Inflammatory macrophage (primary cell): Measurements from ENCODE around the gene SH3BGRL3.

Experiments
- DNase-seq, 2 donors: peaks; one replicate each; pipeline ENCODE4 v3.0.0-alpha.2; 2020 to 2022

The SH3BGRL3 gene

GRCh38 chr1:26278303-26278702 lies 1.6 kb upstream of the SH3BGRL3 start:
- DNase-seq = no peak

GRCh38 chr1:26278724-26279455 lies 996 bp upstream of the SH3BGRL3 start:
- peak; percentile 97 to 98 for DNase-seq

GRCh38 chr1:26280333-26281042 lies 602 bp downstream of the SH3BGRL3 start:
- peak in 1 of 2 donors; percentile 66 for DNase-seq

- DNase-seq = no peak
These were observed 1.4 kb downstream of the SH3BGRL3 start for GRCh38 chr1:26281091-26281958.

- DNase-seq = peak; percentile 40 to 69
These were observed 2.1 kb downstream of the SH3BGRL3 start for GRCh38 chr1:26281971-26282370.

- DNase-seq = peak in 1 of 2 donors; percentile 44
These were observed 2.6 kb downstream of the SH3BGRL3 start for GRCh38 chr1:26282401-26282918.

GRCh38 chr1:26283279-26283853 lies 3.5 kb downstream of the SH3BGRL3 start:
- peak in 1 of 2 donors; percentile 52 for DNase-seq

GRCh38 chr1:26283871-26284596 lies 4.1 kb downstream of the SH3BGRL3 start:
- DNase-seq = no peak

GRCh38 chr1:26284597-26285347 lies 4.9 kb downstream of the SH3BGRL3 start:
- DNase-seq = peak; percentile 91 to 98

- peak in 1 of 2 donors; percentile 54 for DNase-seq
These were observed 5.6 kb downstream of the SH3BGRL3 start for GRCh38 chr1:26285366-26286063.

- DNase-seq = no peak
These were observed 6.2 kb downstream of the SH3BGRL3 start for GRCh38 chr1:26286064-26286416.

GRCh38 chr1:26287033-26287711 lies 7.3 kb downstream of the SH3BGRL3 start:
- DNase-seq = peak; percentile 66 to 78

- no peak for DNase-seq
These were observed 7.9 kb downstream of the SH3BGRL3 start for GRCh38 chr1:26287811-26288210.

GRCh38 chr1:26288311-26288941 lies 8.5 kb downstream of the SH3BGRL3 start:
- peak; percentile 77 to 92 for DNase-seq

GRCh38 chr1:26289158-26290059 lies 9.5 kb downstream of the SH3BGRL3 start:
- DNase-seq = peak; percentile 95 to 98

GRCh38 chr1:26290122-26290881 lies 10.4 kb downstream of the SH3BGRL3 start:
- DNase-seq = peak; percentile 91 to 95

- DNase-seq = no peak
These were observed 11.0 kb downstream of the SH3BGRL3 start for GRCh38 chr1:26290882-26291261.
